B cell (primary cell): Measurements from ENCODE around the gene CLASP1. TPM values are rescaled to one million over a fixed set of nuclear protein-coding genes. Genes with fewer than 3 reads are reported as not detected.

Experiments
- ATAC-seq: fragments of 200-7000 bp; cut with Tn5 transposase; one replicate; pipeline ENCODE4 v1.10.0; 2021; ENCODE audit warnings: low read depth, mild to moderate bottlenecking, moderate number of reproducible peaks, moderate library complexity
- CTCF ChIA-PET: fragments of 350-600 bp; sonication (Branson Sonifier 250); formaldehyde crosslinking; loops from one replicate; lab custom pipeline; 2021; ENCODE audit warnings: antibody characterized with exemption, inconsistent platforms; lab: Charles Lee
- POLR2A ChIA-PET: fragments of 350-600 bp; sonication (Branson Sonifier 250); formaldehyde crosslinking; loops from one replicate; lab custom pipeline; 2021; ENCODE audit warnings: antibody characterized with exemption; lab: Charles Lee
- DNase-seq: peaks from one replicate; pipeline ENCODE4 v3.0.0; 2013
- H2AFZ ChIP-seq: 2 replicates; pipeline ENCODE4 v1.6.1; 2012; ENCODE audit warnings: mild to moderate bottlenecking, low read depth, low read length; ENCODE audit not compliant: insufficient read depth, poor library complexity, severe bottlenecking
- H3K27ac ChIP-seq, 2 donors: 1 replicate in 1 of 2; 2 replicates in 1 of 2; pipeline ENCODE4 v1.5.1; 2012 to 2013; ENCODE audit warnings: low read length in 2 of 2, mild to moderate bottlenecking in 2 of 2, moderate library complexity in 1 of 2
- H3K27me3 ChIP-seq, 4 experiments: fragments of 200-600 bp in 1 of 4; sonication (generic) in 1 of 4; replicated peaks in 1 of 4; 1 replicate in 2 of 4; 2 replicates in 2 of 4; pipeline versions ENCODE4 v1.6.1 to v1.7.0; 2013 to 2016; ENCODE audit warnings: low read length in 3 of 4, mild to moderate bottlenecking in 2 of 4, mixed read lengths in 1 of 4, moderate library complexity in 1 of 4; ENCODE audit not compliant: insufficient read depth in 4 of 4, control insufficient read depth in 3 of 4; ENCODE audit errors: control extremely low read depth in 1 of 4
- H3K36me3 ChIP-seq, 2 experiments: replicated peaks in 1 of 2; 1 replicate in 1 of 2; 2 replicates in 1 of 2; pipeline versions ENCODE4 v1.6.1 to v1.7.1; 2013; ENCODE audit warnings: low read length in 1 of 2; ENCODE audit not compliant: insufficient read depth in 2 of 2, control insufficient read depth in 1 of 2; ENCODE audit errors: control extremely low read depth in 1 of 2, extremely low read depth in 1 of 2
- H3K4me1 ChIP-seq, 2 donors: fragments of 200-600 bp in 1 of 2; sonication (generic) in 1 of 2; 1 replicate in 1 of 2; 2 replicates in 1 of 2; pipeline versions ENCODE4 v1.5.1 to v1.6.1; 2013 to 2017; ENCODE audit warnings: low read length in 2 of 2; ENCODE audit not compliant: control insufficient read depth in 2 of 2, insufficient read depth in 2 of 2
- H3K4me2 ChIP-seq: replicated peaks from 2 replicates; pipeline ENCODE3; 2012; ENCODE audit warnings: mild to moderate bottlenecking, low read depth, low read length; ENCODE audit not compliant: poor library complexity, severe bottlenecking
- H3K4me3 ChIP-seq, 5 experiments: fragments of 200-600 bp in 1 of 5; sonication (generic) in 1 of 5; 1 replicate in 3 of 5; 2 replicates in 2 of 5; pipeline versions ENCODE4 v1.5.1 to v1.7.0; 2011 to 2016; ENCODE audit warnings: low read length in 4 of 5, mild to moderate bottlenecking in 4 of 5, low read depth in 2 of 5, control low read depth in 1 of 5, moderate library complexity in 1 of 5; ENCODE audit not compliant: insufficient read depth in 1 of 5; ENCODE audit errors: control extremely low read depth in 1 of 5, extremely low read depth in 1 of 5
- H3K79me2 ChIP-seq: fragments of 200-600 bp; sonication (generic); one replicate; pipeline ENCODE4 v1.6.0; 2016; ENCODE audit warnings: low read length; ENCODE audit not compliant: control insufficient read depth, insufficient read depth
- H3K9ac ChIP-seq: fragments of 200-600 bp; sonication (generic); 2 replicates; pipeline ENCODE4 v1.6.1; 2017; ENCODE audit warnings: mild to moderate bottlenecking, low read length, moderate library complexity
- H3K9me3 ChIP-seq, 3 donors: one replicate each; pipeline versions ENCODE4 v1.6.1 to v1.7.1; 2013; ENCODE audit warnings: low read length in 2 of 3; ENCODE audit not compliant: control insufficient read depth in 2 of 3, insufficient read depth in 1 of 3; ENCODE audit errors: control extremely low read depth in 1 of 3
- H4K20me1 ChIP-seq: 2 replicates; pipeline ENCODE4 v1.6.0; 2012; ENCODE audit warnings: mild to moderate bottlenecking, low read length; ENCODE audit not compliant: insufficient read depth, control insufficient read depth, poor library complexity, severe bottlenecking
- H3K27ac Mint-ChIP-seq: one replicate; pipeline ENCODE4 v1.8.0; 2021; ENCODE audit warnings: mixed read lengths
- H3K27me3 Mint-ChIP-seq: one replicate; pipeline ENCODE4 v1.8.0; 2021; ENCODE audit warnings: mixed read lengths
- H3K4me1 Mint-ChIP-seq: one replicate; pipeline ENCODE4 v1.8.0; 2021; ENCODE audit warnings: mixed read lengths
- H3K4me3 Mint-ChIP-seq: one replicate; pipeline ENCODE4 v1.8.0; 2021; ENCODE audit warnings: mixed read lengths
- H3K9me3 Mint-ChIP-seq: one replicate; pipeline ENCODE4 v1.8.0; 2022; ENCODE audit warnings: mixed read lengths; ENCODE audit not compliant: insufficient read depth
- CTCF ChIP-seq: fragments of 200-600 bp; IDR thresholded peaks from one replicate; pipeline ENCODE4 v1.8.0; 2022; ENCODE audit warnings: antibody characterized with exemption, mild to moderate bottlenecking
- EZH2 ChIP-seq: IDR thresholded peaks from 2 replicates; pipeline ENCODE4 v1.6.1; 2012; ENCODE audit warnings: borderline replicate concordance, low read depth, mild to moderate bottlenecking, moderate library complexity, low read length; ENCODE audit not compliant: insufficient read depth, poor library complexity, severe bottlenecking
- WGBS: methylation state at CpG from one replicate; pipeline ENCODE4 v1.1.5; 2013; ENCODE audit warnings: missing lambda C conversion rate; ENCODE audit not compliant: insufficient coverage; 5-methylcytosine and 5-hydroxymethylcytosine counted together
- intact Hi-C: fragments of 100-400 bp; cut with micrococcal nuclease; formaldehyde crosslinking; loops from one replicate; pipeline ENCODE4 v1.10.0; 2022
- polyA plus RNA-seq: library from polyadenylated mRNA; depleted of rRNA; stranded (reverse); fragments of >200 nt; gene quantifications from 2 replicates; pipeline ENCODE4 v1.2.3, GENCODE V29; 2012
- total RNA-seq, 2 donors: library from RNA; stranded (reverse); fragments of 120-200 nt in 1 of 2; gene quantifications; 1 replicate in 1 of 2; 2 replicates in 1 of 2; pipeline versions ENCODE4 v1.2.3 to v1.2.4, GENCODE V29; 2013 to 2022

The CLASP1 gene
- total and polyA plus RNA-seq, 2 donors (not counting 1 experiment from before 2014, with no cell fraction given): 8.7 to 88.0 TPM

GRCh38 chr2:121387591-121388325 lies 261.5 kb downstream of the CLASP1 start:
- no peak overlapping the region for H3K4me3 ChIP-seq
- no peaks in the 10 kb centered on the region for H3K4me1 Mint-ChIP-seq
- no peak for TF ChIP-seq CTCF
- TF ChIP-seq EZH2: no peak
- H3K27ac ChIP-seq: no peak overlapping the region
- no peaks in the 10 kb centered on the region for H3K27me3 ChIP-seq
- H4K20me1 ChIP-seq: no peaks in the 10 kb centered on the region
- no peaks in the 10 kb centered on the region for H3K9me3 Mint-ChIP-seq
- H3K4me3 Mint-ChIP-seq: no peak overlapping the region
- no peak overlapping the region for H3K9ac ChIP-seq
- POLR2A ChIA-PET: no interaction called here
- no peaks in the 10 kb centered on the region for H3K9me3 ChIP-seq
- H2AFZ ChIP-seq: no peak overlapping the region
- intact Hi-C loops: no loop called here
- CTCF ChIA-PET: no interaction called here
- no peaks in the 10 kb centered on the region for H3K79me2 ChIP-seq
- H3K4me2 ChIP-seq: no peak overlapping the region
- peaks cover 24 to 49% of the 10 kb centered on the region in 2 experiments for H3K36me3 ChIP-seq
- ATAC-seq: no peak
- 100% methylated on average over 2 of the region's 5 CpGs for WGBS
- H3K27ac Mint-ChIP-seq: no peak overlapping the region
- no peak for DNase-seq
- no peaks in the 10 kb centered on the region for H3K4me1 ChIP-seq
- no peaks in the 10 kb centered on the region for H3K27me3 Mint-ChIP-seq

- CTCF ChIA-PET: no interaction called here
- ATAC-seq: no peak
- no peaks in the 10 kb centered on the region for H4K20me1 ChIP-seq
Measured at GRCh38 chr2:121386707-121387106, 262.6 kb downstream of the CLASP1 start.

More at GRCh38 chr2:121386707-121387106, 262.6 kb downstream of the CLASP1 start:
- Histone ChIP-seq H3K4me3 (no peak overlapping the region), H3K9me3 (no peaks in the 10 kb centered on the region), H3K79me2 (no peaks in the 10 kb centered on the region), H3K27me3 (no peaks in the 10 kb centered on the region), H3K9ac (no peak overlapping the region), H2AFZ (no peak overlapping the region), H3K27ac (no peak overlapping the region), H3K36me3 (peaks cover 32 to 55% of the 10 kb centered on the region in 2 experiments), H3K4me1 (no peaks in the 10 kb centered on the region), H3K4me2 (no peak overlapping the region)
- H3K27ac Mint-ChIP-seq: no peak overlapping the region
- no peaks in the 10 kb centered on the region for H3K27me3 Mint-ChIP-seq
- intact Hi-C loops: no loop called here
- H3K4me1 Mint-ChIP-seq: no peaks in the 10 kb centered on the region
- TF ChIP-seq EZH2 (no peak), CTCF (no peak)
- POLR2A ChIA-PET: interaction anchor here (0.6 kb wide), 1 partner anchor 468 kb away, joined by 8 read pairs; no protein-coding TSS in a partner anchor
- no peak for DNase-seq
- no CpG with 5 or more reads among the region's 2 CpGs for WGBS
- H3K9me3 Mint-ChIP-seq: no peaks in the 10 kb centered on the region
- no peak overlapping the region for H3K4me3 Mint-ChIP-seq
